Esophagus muscularis mucosa (tissue), 4 donors: ENCODE results near the gene CAPZB. TPM values are rescaled to one million over a fixed set of nuclear protein-coding genes. Genes with fewer than 3 reads are reported as not detected.

ENCODE experiments used
- DNase-seq: peaks from one replicate; pipeline ENCODE4 v3.0.0-alpha.2; 2017; ENCODE audit errors: extremely low spot score
- H3K27ac ChIP-seq, 4 donors: fragments of 200-600 bp; sonication (generic); replicated peaks in 1 of 4; 1 replicate in 3 of 4; 2 replicates in 1 of 4; pipeline ENCODE4 v1.5.1; 2016 to 2019; ENCODE audit warnings: mild to moderate bottlenecking in 1 of 4
- H3K27me3 ChIP-seq, 4 donors: fragments of 200-600 bp; sonication (generic); one replicate each; pipeline versions ENCODE4 v1.5.1 to v1.6.0; 2016 to 2019
- H3K36me3 ChIP-seq, 4 donors: fragments of 200-600 bp; sonication (generic); one replicate each; pipeline ENCODE4 v1.5.1; 2016 to 2019
- H3K4me1 ChIP-seq, 4 donors: fragments of 200-600 bp; sonication (generic); one replicate each; pipeline ENCODE4 v1.5.1; 2016 to 2019
- H3K4me3 ChIP-seq, 4 donors: fragments of 200-600 bp; sonication (generic); 1 replicate in 2 of 4; 2 replicates in 2 of 4; pipeline ENCODE4 v1.5.1; 2016 to 2019; ENCODE audit warnings: mild to moderate bottlenecking in 4 of 4, moderate library complexity in 1 of 4
- H3K9me3 ChIP-seq, 4 donors: fragments of 200-600 bp; sonication (generic); 1 replicate in 3 of 4; 2 replicates in 1 of 4; pipeline ENCODE4 v1.5.1; 2016 to 2019
- CTCF ChIP-seq, 3 experiments: fragments of 200-600 bp in 2 of 3; fragments of 450-650 bp in 1 of 3; sonication (generic) in 2 of 3; IDR thresholded peaks; one replicate each; pipeline ENCODE4 v1.5.1; 2017 to 2019; ENCODE audit warnings: antibody characterized with exemption in 3 of 3, mild to moderate bottlenecking in 2 of 3, moderate library complexity in 1 of 3
- EP300 ChIP-seq: sonication (generic); formaldehyde crosslinking; IDR thresholded peaks from one replicate; pipeline ENCODE4 v1.6.1; 2017; ENCODE audit warnings: antibody characterized with exemption
- POLR2A ChIP-seq: fragments of 450-650 bp; IDR thresholded peaks from one replicate; pipeline ENCODE4 v1.6.1; 2017; ENCODE audit warnings: antibody characterized with exemption, moderate library complexity, mild to moderate bottlenecking, low read depth
- POLR2AphosphoS5 ChIP-seq, 2 donors: sonication (generic); formaldehyde crosslinking; IDR thresholded peaks; one replicate each; pipeline ENCODE4 v1.6.1; 2017; ENCODE audit warnings: antibody characterized with exemption in 2 of 2
- WGBS: methylation state at CpG from one replicate; pipeline ENCODE4 v1.1.5; 2018; 5-methylcytosine and 5-hydroxymethylcytosine counted together
- intact Hi-C: fragments of 100-400 bp; cut with DNase I; formaldehyde crosslinking; loops from one replicate; pipeline ENCODE4 v1.15.1; 2023
- total RNA-seq, 4 donors: library from RNA; depleted of rRNA; stranded (reverse); fragments of >200 nt; gene quantifications; one replicate each; pipeline versions ENCODE4 v1.1.0 to v1.2.1, GENCODE V29; 2016

The CAPZB gene
- total RNA-seq, 4 donors from 2014 or later, result 186 to 261 (median 203) TPM

GRCh38 chr1:19385221-19385620 is 100.1 kb downstream of the CAPZB start:
- Histone ChIP-seq H3K27me3 (no peaks in the 10 kb centered on the region), H3K27ac (peak overlapping the region; percentile 63 to 97 (median 79)), H3K4me1 (peaks cover 42 to 81% (median 66%) of the 10 kb centered on the region in 4 donors), H3K9me3 (no peaks in the 10 kb centered on the region), H3K4me3 (no peak overlapping the region), H3K36me3 (peaks cover 0 to 44% (median 37%) of the 10 kb centered on the region in 4 donors)
- WGBS, result 80% methylated on average over 9 of the region's 9 CpGs
- TF ChIP-seq EP300 (no peak), POLR2A (no peak), POLR2AphosphoS5 (IDR thresholded peaks at IDR 0.05) (no peak), CTCF (IDR thresholded peaks at IDR 0.05) (no peak)
- intact Hi-C loops, result no loop called here
- DNase-seq, result no peak

- intact Hi-C loops, result loop anchor here (5.0 kb wide), 1 partner anchor 37 kb away; no protein-coding TSS in a partner anchor
- peak overlapping the region; percentile 3 to 97 (median 79) for H3K27ac ChIP-seq
Measured at GRCh38 chr1:19384772-19385187, 100.6 kb downstream of the CAPZB start.

GRCh38 chr1:19384113-19384512 is 101.2 kb downstream of the CAPZB start:
- WGBS, result 44% methylated on average over 4 of the region's 4 CpGs
- TF ChIP-seq POLR2A (no peak), POLR2AphosphoS5 (IDR thresholded peaks at IDR 0.05) (peak; percentile 13 to 14), CTCF (IDR thresholded peaks at IDR 0.05) (no peak), EP300 (no peak)
- intact Hi-C loops, result loop anchor here (5.0 kb wide), 1 partner anchor 37 kb away; no protein-coding TSS in a partner anchor
- peaks cover 0 to 55% (median 47%) of the 10 kb centered on the region in 4 donors for H3K36me3 ChIP-seq
- H3K4me1 ChIP-seq, result peaks cover 39 to 69% (median 55%) of the 10 kb centered on the region in 4 donors
- no peak for DNase-seq
- no peak overlapping the region for H3K4me3 ChIP-seq
- H3K9me3 ChIP-seq, result no peaks in the 10 kb centered on the region
- H3K27me3 ChIP-seq, result no peaks in the 10 kb centered on the region
- peak overlapping the region; percentile 3 to 97 (median 70) for H3K27ac ChIP-seq

More at GRCh38 chr1:19384772-19385187, 100.6 kb downstream of the CAPZB start:
- TF ChIP-seq POLR2AphosphoS5 (IDR thresholded peaks at IDR 0.05), result no peak
- no peak for TF ChIP-seq POLR2A
- TF ChIP-seq CTCF (IDR thresholded peaks at IDR 0.05), result no peak
- no peak for TF ChIP-seq EP300
- peaks cover 0 to 48% (median 41%) of the 10 kb centered on the region in 4 donors for H3K36me3 ChIP-seq
- no peak overlapping the region for H3K4me3 ChIP-seq
- DNase-seq, result no peak
- no peaks in the 10 kb centered on the region for H3K27me3 ChIP-seq
- H3K9me3 ChIP-seq, result no peaks in the 10 kb centered on the region
- H3K4me1 ChIP-seq, result peaks cover 39 to 76% (median 62%) of the 10 kb centered on the region in 4 donors
- 92% methylated on average over 7 of the region's 7 CpGs for WGBS

- 38% methylated on average over 4 of the region's 4 CpGs for WGBS
- no peak for DNase-seq
- H3K36me3 ChIP-seq, result peaks cover 13 to 72% (median 65%) of the 10 kb centered on the region in 4 donors
- intact Hi-C loops, result loop anchor here (5.0 kb wide), 1 partner anchor 35 kb away; no protein-coding TSS in a partner anchor
- H3K27ac ChIP-seq, result peak overlapping the region in 2 of 4 donors; percentile 7 to 30
- H3K9me3 ChIP-seq, result no peaks in the 10 kb centered on the region
- no peak for TF ChIP-seq CTCF (IDR thresholded peaks at IDR 0.05)
- no peak for TF ChIP-seq POLR2A
- no peak for TF ChIP-seq EP300
- TF ChIP-seq POLR2AphosphoS5 (IDR thresholded peaks at IDR 0.05), result no peak
- no peak overlapping the region for H3K4me3 ChIP-seq
- H3K4me1 ChIP-seq, result peaks cover 31 to 51% (median 42%) of the 10 kb centered on the region in 4 donors
- H3K27me3 ChIP-seq, result no peaks in the 10 kb centered on the region
Measured at GRCh38 chr1:19382222-19382621, 103.1 kb downstream of the CAPZB start.
